Neural progenitor cell (in vitro differentiated cells): ENCODE measurements around the gene KLK10. TPM values are rescaled to one million over a fixed set of nuclear protein-coding genes. Genes with fewer than 3 reads are reported as not detected.

Experiments
- DNase-seq: peaks from one replicate; pipeline ENCODE4 v3.0.0-alpha.2; 2016; ENCODE audit warnings: low spot score
- H2AFZ ChIP-seq: fragments of 200-600 bp; sonication (generic); replicated peaks from 2 replicates; pipeline ENCODE4 v1.6.1; 2016; ENCODE audit warnings: antibody characterized with exemption
- H3F3A ChIP-seq: fragments of 200-600 bp; sonication (generic); 2 replicates; pipeline ENCODE4 v1.6.1; 2016; ENCODE audit warnings: antibody characterized with exemption, low read depth
- H3K27ac ChIP-seq: fragments of 200-600 bp; sonication (generic); 2 replicates; pipeline ENCODE4 v1.5.1; 2016; ENCODE audit warnings: mild to moderate bottlenecking
- H3K27me3 ChIP-seq: fragments of 200-600 bp; sonication (generic); 2 replicates; pipeline ENCODE4 v1.6.1; 2016; ENCODE audit warnings: mild to moderate bottlenecking, moderate library complexity
- H3K36me3 ChIP-seq: fragments of 200-600 bp; sonication (generic); 2 replicates; pipeline ENCODE4 v1.5.1; 2016
- H3K4me1 ChIP-seq: fragments of 200-600 bp; sonication (generic); 2 replicates; pipeline ENCODE4 v1.6.1; 2016; ENCODE audit warnings: mixed run types
- H3K4me2 ChIP-seq: fragments of 200-600 bp; sonication (generic); 2 replicates; pipeline ENCODE4 v1.6.1; 2016
- H3K4me3 ChIP-seq: fragments of 200-600 bp; sonication (generic); 2 replicates; pipeline ENCODE4 v1.5.1; 2016
- H3K79me2 ChIP-seq: fragments of 200-600 bp; sonication (generic); 2 replicates; pipeline ENCODE4 v1.6.1; 2016; ENCODE audit warnings: low read depth
- H3K9ac ChIP-seq: fragments of 200-600 bp; sonication (generic); 2 replicates; pipeline ENCODE4 v1.6.1; 2016
- H3K9me3 ChIP-seq: fragments of 200-600 bp; sonication (generic); 2 replicates; pipeline ENCODE4 v1.5.1; 2016; ENCODE audit warnings: low read depth
- H4K20me1 ChIP-seq: fragments of 200-600 bp; sonication (generic); 2 replicates; pipeline ENCODE4 v1.6.1; 2016; ENCODE audit warnings: low read depth
- H3K27ac Mint-ChIP-seq: 3 replicates; pipeline ENCODE4 v1.8.0; 2021; ENCODE audit warnings: mixed read lengths
- H3K27me3 Mint-ChIP-seq: 2 replicates; pipeline ENCODE4 v1.8.0; 2022; ENCODE audit warnings: low read depth, mild to moderate bottlenecking, inconsistent platforms, moderate library complexity, mixed read lengths; ENCODE audit not compliant: insufficient read depth
- H3K36me3 Mint-ChIP-seq: 3 replicates; pipeline ENCODE4 v1.8.0; 2021; ENCODE audit warnings: mixed read lengths
- H3K4me1 Mint-ChIP-seq: 3 replicates; pipeline ENCODE4 v1.8.0; 2021; ENCODE audit warnings: mixed read lengths
- H3K4me3 Mint-ChIP-seq: 3 replicates; pipeline ENCODE4 v1.8.0; 2021; ENCODE audit warnings: mild to moderate bottlenecking, moderate library complexity, mixed read lengths
- H3K9me3 Mint-ChIP-seq: 3 replicates; pipeline ENCODE4 v1.8.0; 2020; ENCODE audit warnings: mixed read lengths
- CTCF ChIP-seq: fragments of 200-600 bp; sonication (generic); IDR thresholded peaks from 2 replicates; pipeline ENCODE4 v1.5.1; 2017; ENCODE audit warnings: antibody characterized with exemption, mild to moderate bottlenecking
- EZH2 ChIP-seq: fragments of 200-600 bp; sonication (generic); IDR thresholded peaks from 2 replicates; pipeline ENCODE4 v1.6.1; 2017; ENCODE audit warnings: antibody characterized with exemption, mild to moderate bottlenecking, moderate library complexity
- EZH2phosphoT487 ChIP-seq: fragments of 200-600 bp; sonication (generic); IDR thresholded peaks from 2 replicates; pipeline ENCODE4 v1.6.1; 2017; ENCODE audit warnings: antibody characterized with exemption
- total RNA-seq: library from RNA; depleted of rRNA; stranded (reverse); fragments of >200 nt; gene quantifications from 2 replicates; pipeline ENCODE4 v1.2.3, GENCODE V29; 2015; ENCODE audit warnings: low replicate concordance

Gene KLK10
- total RNA-seq, 1 donor from 2014 or later: not detected

- peaks cover 5% of the 10 kb centered on the region for H3K27me3 Mint-ChIP-seq
- no peaks in the 10 kb centered on the region for H3K36me3 ChIP-seq
Measured at GRCh38 chr19:51036519-51036918, 17.0 kb upstream of the KLK10 start.

GRCh38 chr19:51034704-51035103, 15.2 kb upstream of the KLK10 start, which contains the start of gene KLK12:
KLK12 (minus strand) TSS chr19:51035002; CDS start chr19:51034621, 381 bp downstream.
- no peaks in the 10 kb centered on the region for H3F3A ChIP-seq
- no peak within 1 kb of the TSS for H3K4me2 ChIP-seq
- H3K27me3 ChIP-seq: no peaks in the 10 kb centered on the region
- no peaks in the 10 kb centered on the region for H3K9me3 ChIP-seq
- Mint-ChIP-seq H3K4me1 (no peaks in the 10 kb centered on the region), H3K27ac (no peak within 1 kb of the TSS), H3K9me3 (no peaks in the 10 kb centered on the region), H3K36me3 (no peaks in the 10 kb centered on the region), H3K4me3 (no peak within 1 kb of the TSS), H3K27me3 (peaks cover 13% of the 10 kb centered on the region)
- no peak within 1 kb of the TSS for H3K4me3 ChIP-seq
- no peak for TF ChIP-seq CTCF
- TF ChIP-seq EZH2: no peak
- no peak for TF ChIP-seq EZH2phosphoT487
- no peak within 1 kb of the TSS for H3K9ac ChIP-seq
- H3K27ac ChIP-seq: no peak within 1 kb of the TSS
- no peaks in the 10 kb centered on the region for H3K79me2 ChIP-seq
- no peaks in the 10 kb centered on the region for H4K20me1 ChIP-seq
- H3K4me1 ChIP-seq: peaks cover 6% of the 10 kb centered on the region
- DNase-seq: no peak
- no peak within 1 kb of the TSS for H2AFZ ChIP-seq
- H3K36me3 ChIP-seq: no peaks in the 10 kb centered on the region

More at GRCh38 chr19:51036519-51036918, 17.0 kb upstream of the KLK10 start:
- no peaks in the 10 kb centered on the region for H3K9me3 ChIP-seq
- Mint-ChIP-seq H3K27ac (no peak overlapping the region), H3K4me1 (no peaks in the 10 kb centered on the region), H3K4me3 (no peak overlapping the region), H3K9me3 (no peaks in the 10 kb centered on the region), H3K36me3 (no peaks in the 10 kb centered on the region)
- no peaks in the 10 kb centered on the region for H3K79me2 ChIP-seq
- no peak for TF ChIP-seq EZH2
- TF ChIP-seq EZH2phosphoT487: no peak
- peak; percentile 30 for TF ChIP-seq CTCF
- no peaks in the 10 kb centered on the region for H3K27me3 ChIP-seq
- H3K4me2 ChIP-seq: peak overlapping the region; percentile 10
- no peak overlapping the region for H3K4me3 ChIP-seq
- no peak overlapping the region for H3K27ac ChIP-seq
- no peak for DNase-seq
- no peaks in the 10 kb centered on the region for H4K20me1 ChIP-seq
- H3F3A ChIP-seq: no peaks in the 10 kb centered on the region
- peak overlapping the region; percentile 85 for H2AFZ ChIP-seq
- peaks cover 6% of the 10 kb centered on the region for H3K4me1 ChIP-seq
- no peak overlapping the region for H3K9ac ChIP-seq

GRCh38 chr19:51031880-51032225, 12.3 kb upstream of the KLK10 start:
- no peak overlapping the region for H3K4me2 ChIP-seq
- no peak overlapping the region for H2AFZ ChIP-seq
- no peaks in the 10 kb centered on the region for H3K9me3 ChIP-seq
- H3K36me3 ChIP-seq: no peaks in the 10 kb centered on the region
- no peaks in the 10 kb centered on the region for H3K27me3 ChIP-seq
- Mint-ChIP-seq H3K27ac (no peak overlapping the region), H3K4me1 (peaks cover under 1% of the 10 kb centered on the region), H3K9me3 (peaks cover 3% of the 10 kb centered on the region), H3K36me3 (no peaks in the 10 kb centered on the region), H3K4me3 (no peak overlapping the region), H3K27me3 (peaks cover 11% of the 10 kb centered on the region)
- H3K9ac ChIP-seq: no peak overlapping the region
- no peak for TF ChIP-seq EZH2
- no peak for TF ChIP-seq CTCF
- no peaks in the 10 kb centered on the region for H3K79me2 ChIP-seq
- H3F3A ChIP-seq: no peaks in the 10 kb centered on the region
- no peaks in the 10 kb centered on the region for H4K20me1 ChIP-seq
- H3K27ac ChIP-seq: no peak overlapping the region
- peaks cover 11% of the 10 kb centered on the region for H3K4me1 ChIP-seq
- no peak overlapping the region for H3K4me3 ChIP-seq
- no peak for DNase-seq
